Pons (tissue), 1 donor: ENCODE measurements around the gene TMEM163.
"Not testable (repeated sequence)": the region's sequence is repeated elsewhere in the genome, so short reads cannot be mapped to it uniquely, and the experiment has no call there.

Source experiments
- DNase-seq: peaks from one replicate; pipeline ENCODE4 v3.0.0-alpha.2; 2016; ENCODE audit warnings: low spot score

TMEM163 gene

GRCh38 chr2:134578316-134578715 lies 140.5 kb downstream of the TMEM163 start:
- DNase-seq = no peak

GRCh38 chr2:134576478-134576877 lies 142.3 kb downstream of the TMEM163 start:
- no peak for DNase-seq

GRCh38 chr2:134575888-134576287 lies 142.9 kb downstream of the TMEM163 start:
- no peak for DNase-seq

- DNase-seq = no peak
These were observed 144.0 kb downstream of the TMEM163 start for GRCh38 chr2:134574611-134575330.

- no peak for DNase-seq
These were observed 145.1 kb downstream of the TMEM163 start for GRCh38 chr2:134573724-134574123.

GRCh38 chr2:134573085-134573370 lies 145.8 kb downstream of the TMEM163 start:
- peak; percentile 82 for DNase-seq

GRCh38 chr2:134572314-134573084 lies 146.3 kb downstream of the TMEM163 start:
- no peak for DNase-seq

- no peak for DNase-seq
These were observed 148.1 kb downstream of the TMEM163 start for GRCh38 chr2:134570676-134571075.

GRCh38 chr2:134568413-134568812 lies 150.4 kb downstream of the TMEM163 start:
- no peak for DNase-seq

- no peak for DNase-seq
These were observed 151.1 kb downstream of the TMEM163 start for GRCh38 chr2:134567666-134568065.

GRCh38 chr2:134564955-134565354 lies 153.8 kb downstream of the TMEM163 start:
- not testable (repeated sequence) for DNase-seq

- no peak for DNase-seq
These were observed 154.3 kb downstream of the TMEM163 start for GRCh38 chr2:134564549-134564948.

- DNase-seq = no peak
These were observed 160.5 kb downstream of the TMEM163 start for GRCh38 chr2:134558208-134558830.

GRCh38 chr2:134555411-134555810 lies 163.4 kb downstream of the TMEM163 start:
- no peak for DNase-seq

- no peak for DNase-seq
These were observed 165.1 kb downstream of the TMEM163 start for GRCh38 chr2:134553657-134554056.

GRCh38 chr2:134550566-134551164 lies 168.1 kb downstream of the TMEM163 start:
- DNase-seq = no peak

- no peak for DNase-seq
These were observed 169.7 kb downstream of the TMEM163 start for GRCh38 chr2:134549104-134549503.

GRCh38 chr2:134540990-134541389 lies 177.8 kb downstream of the TMEM163 start:
- peak; percentile 52 for DNase-seq

GRCh38 chr2:134539981-134540380 lies 178.8 kb downstream of the TMEM163 start:
- no peak for DNase-seq

GRCh38 chr2:134537702-134538101 lies 181.1 kb downstream of the TMEM163 start:
- DNase-seq = no peak

- no peak for DNase-seq
These were observed 181.7 kb downstream of the TMEM163 start for GRCh38 chr2:134537121-134537520.

- no peak for DNase-seq
These were observed 182.5 kb downstream of the TMEM163 start for GRCh38 chr2:134536296-134536695.

GRCh38 chr2:134532537-134532936 lies 186.3 kb downstream of the TMEM163 start:
- no peak for DNase-seq
